IMR-90 (cell line): Measurements from ENCODE around the gene COLGALT1. TPM values are rescaled to one million over a fixed set of nuclear protein-coding genes. Genes with fewer than 3 reads are reported as not detected.
A peak's percentile ranks its signal among the peaks of the same experiment; 100 is the strongest.

Experiments
- ATAC-seq: fragments of 200-7000 bp; cut with Tn5 transposase; 2 replicates; pipeline ENCODE4 v1.9.1; 2020; ENCODE audit warnings: low read depth, mild to moderate bottlenecking, moderate library complexity
- BruUV-seq: library from RNA; stranded (reverse); fragments of 400-500 nt; replicated peaks from 2 replicates; lab custom pipeline; 2021; lab: Mats Ljungman, UMichigan
- CTCF ChIA-PET: fragments of 300-600 bp; formaldehyde crosslinking; extraction: SDS; loops from one replicate; lab custom pipeline; 2021; ENCODE audit warnings: antibody characterized with exemption; lab: Yijun Ruan, JAX
- POLR2A ChIA-PET: fragments of 300-600 bp; sonication (Branson Sonifier 250); formaldehyde crosslinking; loops from one replicate; lab custom pipeline; 2022; ENCODE audit warnings: antibody characterized with exemption; ENCODE audit not compliant: unreplicated experiment; lab: Charles Lee
- DNase-seq: peaks from one replicate; pipeline ENCODE4 v3.0.0; 2013
- H2AFZ ChIP-seq: replicated peaks from 2 replicates; pipeline ENCODE3; 2013; ENCODE audit warnings: low read length, mild to moderate bottlenecking; ENCODE audit not compliant: poor library complexity
- H2AK5ac ChIP-seq: 2 replicates; pipeline ENCODE4 v1.6.1; 2013; ENCODE audit warnings: low read depth, low read length, inconsistent platforms
- H2AK9ac ChIP-seq: replicated peaks from 2 replicates; pipeline ENCODE3; 2013; ENCODE audit warnings: mild to moderate bottlenecking, low read depth, low read length, moderate library complexity; ENCODE audit not compliant: poor library complexity
- H2BK120ac ChIP-seq: 2 replicates; pipeline ENCODE4 v1.6.1; 2013; ENCODE audit warnings: low read depth, low read length, inconsistent platforms
- H2BK15ac ChIP-seq: 3 replicates; pipeline ENCODE4 v1.6.1; 2013; ENCODE audit warnings: low read depth, low read length, inconsistent platforms
- H2BK20ac ChIP-seq: 2 replicates; pipeline ENCODE4 v1.6.1; 2013; ENCODE audit warnings: low read depth, mild to moderate bottlenecking, inconsistent platforms, low read length, moderate library complexity
- H2BK5ac ChIP-seq: 2 replicates; pipeline ENCODE4 v1.6.1; 2013; ENCODE audit warnings: mild to moderate bottlenecking, low read depth, low read length, inconsistent platforms; ENCODE audit not compliant: poor library complexity, severe bottlenecking
- H3K14ac ChIP-seq: replicated peaks from 2 replicates; pipeline ENCODE4 v1.6.1; 2013; ENCODE audit warnings: low read depth, low read length, inconsistent platforms
- H3K18ac ChIP-seq: 2 replicates; pipeline ENCODE4 v1.6.1; 2013; ENCODE audit warnings: low read depth, low read length, control low read depth
- H3K23ac ChIP-seq: 2 replicates; pipeline ENCODE4 v1.6.1; 2013; ENCODE audit warnings: low read depth, low read length, inconsistent platforms
- H3K27ac ChIP-seq: 2 replicates; pipeline ENCODE4 v1.5.1; 2013; ENCODE audit warnings: mild to moderate bottlenecking, control low read depth, low read length; ENCODE audit not compliant: insufficient read depth
- H3K27me3 ChIP-seq: 2 replicates; pipeline ENCODE4 v1.6.1; 2013; ENCODE audit warnings: low read length; ENCODE audit not compliant: control insufficient read depth, insufficient read depth
- H3K36me3 ChIP-seq: 2 replicates; pipeline ENCODE4 v1.6.1; 2013; ENCODE audit warnings: low read length, mixed read lengths; ENCODE audit not compliant: control insufficient read depth, insufficient read depth
- H3K4ac ChIP-seq: 2 replicates; pipeline ENCODE4 v1.6.1; 2013; ENCODE audit warnings: low read depth, low read length, inconsistent platforms
- H3K4me1 ChIP-seq: 2 replicates; pipeline ENCODE4 v1.6.1; 2013; ENCODE audit warnings: low read length, mixed read lengths; ENCODE audit not compliant: control insufficient read depth, insufficient read depth
- H3K4me2 ChIP-seq: 2 replicates; pipeline ENCODE4 v1.6.1; 2013; ENCODE audit warnings: low read depth, mild to moderate bottlenecking, control low read depth, low read length, moderate library complexity
- H3K4me3 ChIP-seq: 2 replicates; pipeline ENCODE4 v1.5.1; 2013; ENCODE audit warnings: low read depth, mild to moderate bottlenecking, control low read depth, low read length, moderate library complexity; ENCODE audit not compliant: insufficient read depth
- H3K56ac ChIP-seq: 2 replicates; pipeline ENCODE4 v1.6.1; 2013; ENCODE audit warnings: low read length, inconsistent platforms; ENCODE audit not compliant: insufficient read depth; ENCODE audit errors: extremely low read depth
- H3K79me1 ChIP-seq, 2 experiments: 2 replicates each; pipeline ENCODE4 v1.6.1; 2013; ENCODE audit warnings: low read length in 2 of 2, inconsistent platforms in 1 of 2, low read depth in 1 of 2
- H3K9ac ChIP-seq: 2 replicates; pipeline ENCODE4 v1.6.1; 2013; ENCODE audit warnings: low read depth, low read length, control low read depth
- H3K9me1 ChIP-seq: 2 replicates; pipeline ENCODE4 v1.6.1; 2013; ENCODE audit warnings: low read length, inconsistent platforms; ENCODE audit not compliant: insufficient read depth
- H3K9me3 ChIP-seq: 2 replicates; pipeline ENCODE4 v1.6.1; 2013; ENCODE audit warnings: low read length; ENCODE audit not compliant: control insufficient read depth, insufficient read depth
- H4K20me1 ChIP-seq: 2 replicates; pipeline ENCODE4 v1.6.1; 2013; ENCODE audit warnings: low read length, inconsistent platforms; ENCODE audit not compliant: insufficient read depth
- H4K5ac ChIP-seq: 2 replicates; pipeline ENCODE4 v1.6.1; 2013; ENCODE audit warnings: mild to moderate bottlenecking, low read depth, low read length, control low read depth
- H4K8ac ChIP-seq, 2 experiments: 2 replicates each; pipeline ENCODE4 v1.6.1; 2013; ENCODE audit warnings: low read depth in 2 of 2, low read length in 2 of 2, control low read depth in 1 of 2, inconsistent platforms in 1 of 2
- H4K91ac ChIP-seq: 2 replicates; pipeline ENCODE4 v1.6.1; 2013; ENCODE audit warnings: low read depth, low read length, inconsistent platforms; ENCODE audit not compliant: insufficient read depth
- CEBPB ChIP-seq: IDR thresholded peaks from 2 replicates; pipeline ENCODE4 v1.6.1; 2012; ENCODE audit warnings: low read depth, low read length, improper control_type of control experiment
- CHD1 ChIP-seq: IDR thresholded peaks from 2 replicates; pipeline ENCODE4 v1.6.1; 2012; ENCODE audit warnings: low read depth, low read length, improper control_type of control experiment
- FOS ChIP-seq: fragments of 150-350 bp; IDR thresholded peaks from 2 replicates; pipeline ENCODE4 v1.6.1; 2016; ENCODE audit warnings: low read depth, low read length
- WGBS, 2 experiments: methylation state at CpG; one replicate each; pipeline versions ENCODE4 v1.1.5 to v1.1.7; 2013; ENCODE audit warnings: missing lambda C conversion rate in 2 of 2; ENCODE audit not compliant: insufficient read length in 1 of 2; ENCODE audit errors: extremely low coverage in 2 of 2; 5-methylcytosine and 5-hydroxymethylcytosine counted together
- dilution Hi-C: fragments of 300-500 bp; cut with HindIII; formaldehyde crosslinking; loops from one replicate; pipeline ENCODE4 v1.14.3; 2018; ENCODE audit warnings: low sequenced_read_pairs; ENCODE audit not compliant: unreplicated experiment
- in situ Hi-C: fragments of 300-500 bp; cut with MboI; formaldehyde crosslinking; loops from 3 replicates; pipeline ENCODE4 v1.14.3; 2019; ENCODE audit warnings: low sequenced_read_pairs, inconsistent platforms, mixed read lengths
- intact Hi-C: fragments of 100-400 bp; cut with micrococcal nuclease; formaldehyde crosslinking; loops from 2 replicates; pipeline ENCODE4 v1.10.0; 2022
- polyA plus RNA-seq, 3 experiments: library from polyadenylated mRNA; depleted of rRNA; stranded (reverse); fragments of >200 nt; gene quantifications; 2 replicates each; pipeline ENCODE4 v1.2.3, GENCODE V29; 2012; ENCODE audit warnings: low replicate concordance in 1 of 3
- total RNA-seq: library from RNA; depleted of rRNA; stranded (reverse); fragments of >200 nt; gene quantifications from 2 replicates; pipeline ENCODE4 v1.2.3, GENCODE V29; 2012

Gene COLGALT1
- total and polyA plus RNA-seq, 2 of the 4 experiments (the other 2 are of a cell fraction), result 77.1 to 117 TPM

DNA sequence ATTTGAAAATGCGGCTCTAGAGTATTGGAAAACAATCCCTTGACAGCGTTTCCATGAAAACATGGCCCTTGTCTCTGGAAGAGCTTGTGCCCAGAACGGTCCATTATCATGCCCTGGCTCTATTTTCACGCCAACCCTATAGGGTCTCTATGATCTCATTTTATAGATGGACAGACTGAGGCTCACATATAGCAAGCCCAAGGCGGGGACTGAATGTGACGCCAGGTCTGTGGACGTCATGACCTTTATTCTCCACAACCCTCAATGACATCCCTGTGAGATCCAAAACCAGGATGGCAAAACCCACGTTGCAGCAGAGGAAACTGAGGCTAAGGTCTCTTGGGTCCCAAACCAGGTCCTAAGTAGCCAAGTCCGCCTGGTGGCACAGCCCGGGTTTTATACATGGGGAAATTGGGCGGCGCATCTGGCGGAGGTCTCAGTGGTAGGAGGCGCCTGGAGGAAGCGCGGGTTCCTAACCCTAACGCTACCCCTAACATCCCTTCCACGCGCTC is 425 bp upstream of the COLGALT1 start:
- H3K4me1 ChIP-seq, result peaks cover 3% of the 10 kb centered on the region; the same call in 1 of the 2 replicates
- no peaks in the 10 kb centered on the region for H3K9me3 ChIP-seq
- peak overlapping the region; percentile 83 for H3K4me2 ChIP-seq
- H3K27ac ChIP-seq, result peak overlapping the region; percentile 60
- H4K91ac ChIP-seq, result peak overlapping the region; percentile 26
- TF ChIP-seq CEBPB (no peak), CHD1 (no peak), FOS (no peak)
- H2BK15ac ChIP-seq, result peak overlapping the region; percentile 50; the same call in 1 of the 3 replicates
- no peaks in the 10 kb centered on the region for H3K27me3 ChIP-seq
- H4K20me1 ChIP-seq, result no peaks in the 10 kb centered on the region
- POLR2A ChIA-PET, result no interaction called here
- no peak for ATAC-seq
- CTCF ChIA-PET, result interaction anchor here (0.6 kb wide), 1 partner anchor 9 kb away, joined by 5 read pairs; no protein-coding TSS in a partner anchor
- H3K4me3 ChIP-seq, result peak overlapping the region; percentile 29
- in situ Hi-C loops, result no loop called here
- dilution Hi-C loops, result no loop called here
- no peak overlapping the region for H3K56ac ChIP-seq
- no TSS peak for BruUV-seq
- H3K23ac ChIP-seq, result peak overlapping the region; percentile 26; the same call in 1 of the 2 replicates
- H2AK5ac ChIP-seq, result peak overlapping the region; percentile 74; the same call in 1 of the 2 replicates
- H3K4ac ChIP-seq, result peak overlapping the region; percentile 81
- WGBS, 2 experiments, result 39% methylated on average over 7 of the region's 19 CpGs; no CpG with 5 or more reads in 1 of the 2 experiments
- H3K79me1 ChIP-seq, result peaks cover 10 to 32% of the 10 kb centered on the region in 2 experiments
- peak overlapping the region; percentile 32; the same call in 1 of the 2 replicates for H4K5ac ChIP-seq
- H2AK9ac ChIP-seq, result peak overlapping the region; percentile 83
- peak overlapping the region; percentile 54 to 83; a peak in 3 of 4 replicates for H4K8ac ChIP-seq
- H3K36me3 ChIP-seq, result peaks cover 13% of the 10 kb centered on the region
- peak overlapping the region; percentile 12; the same call in 1 of the 2 replicates for H2BK20ac ChIP-seq
- intact Hi-C loops, result loop anchor here (5.0 to 10.0 kb wide), 2 partner anchors 43 to 160 kb away; partner anchors contain the start of genes CCDC194 and PGLS
- H2BK120ac ChIP-seq, result peak overlapping the region; percentile 73; the same call in 1 of the 2 replicates
- H3K9me1 ChIP-seq, result peaks cover 4% of the 10 kb centered on the region; the same call in 1 of the 2 replicates
- H2AFZ ChIP-seq, result peak overlapping the region; percentile 93
- no peak for DNase-seq
- H3K14ac ChIP-seq, result 0 out of 2 replicates have a peak overlapping the region, but pooled peaks have one; percentile 20
- no peak overlapping the region for H3K18ac ChIP-seq
- peak overlapping the region; percentile 35; the same call in 1 of the 2 replicates for H3K9ac ChIP-seq
- H2BK5ac ChIP-seq, result peak overlapping the region; percentile 53
